NCI-H1092 treated with DMSO at 0.1 percent for 48 hours (cell line): ENCODE data around the gene ELL.
"Not testable (repeated sequence)": the region's sequence is repeated elsewhere in the genome, so short reads cannot be mapped to it uniquely, and the experiment has no call there.

ENCODE experiments used
- DNase-seq: peaks from one replicate; lab custom pipeline; 2025; lab: John Stamatoyannopoulos, UW

The ELL gene

GRCh38 chr19:18521692-18522123 lies at the start of gene ELL:
Gene ELL (minus strand): TSS chr19:18522070. CDS start chr19:18522055, 15 bp downstream.
- no peak for DNase-seq

- DNase-seq, result no peak
Measured at GRCh38 chr19:18568367-18568766, 46.5 kb upstream of the ELL start.

- no peak for DNase-seq
Measured at GRCh38 chr19:18566953-18567352, 45.1 kb upstream of the ELL start.

- no peak for DNase-seq
Measured at GRCh38 chr19:18562086-18562485, 40.2 kb upstream of the ELL start.

GRCh38 chr19:18559685-18560084 lies 37.8 kb upstream of the ELL start:
- no peak for DNase-seq

GRCh38 chr19:18558604-18559003 lies 36.7 kb upstream of the ELL start:
- DNase-seq, result no peak

GRCh38 chr19:18558202-18558555 lies 36.3 kb upstream of the ELL start:
- DNase-seq, result peak; percentile 1

- peak; percentile 95 for DNase-seq
Measured at GRCh38 chr19:18557411-18558201, 35.7 kb upstream of the ELL start, which contains the start of gene KXD1. Gene KXD1 (plus strand): TSS chr19:18557870. CDS start chr19:18562057, 4,187 bp downstream.

GRCh38 chr19:18551631-18552030 lies 29.8 kb upstream of the ELL start:
- no peak for DNase-seq

GRCh38 chr19:18543814-18544475 lies 22.1 kb upstream of the ELL start:
- DNase-seq, result no peak

- DNase-seq, result peak; percentile 85
Measured at GRCh38 chr19:18542941-18543813, 21.3 kb upstream of the ELL start, which contains the start of gene FKBP8. Gene FKBP8 (minus strand): TSS chr19:18543573. CDS start chr19:18541970, 1,603 bp downstream.

- DNase-seq, result no peak
Measured at GRCh38 chr19:18541992-18542940, 20.4 kb upstream of the ELL start.

- DNase-seq, result no peak
Measured at GRCh38 chr19:18541258-18541991, 19.6 kb upstream of the ELL start.

- DNase-seq, result not testable (repeated sequence)
Measured at GRCh38 chr19:18540200-18540599, 18.3 kb upstream of the ELL start.

GRCh38 chr19:18539372-18539771 lies 17.5 kb upstream of the ELL start:
- DNase-seq, result no peak

- no peak for DNase-seq
Measured at GRCh38 chr19:18538115-18538514, 16.2 kb upstream of the ELL start.

GRCh38 chr19:18537431-18537830 lies 15.6 kb upstream of the ELL start:
- DNase-seq, result no peak

- DNase-seq, result no peak
Measured at GRCh38 chr19:18536475-18536874, 14.6 kb upstream of the ELL start.

GRCh38 chr19:18533058-18533457 lies 11.2 kb upstream of the ELL start:
- no peak for DNase-seq

GRCh38 chr19:18532168-18532890 lies 10.5 kb upstream of the ELL start:
- DNase-seq, result no peak
